ENCODE data around the gene FN3KRP.
"Not testable (repeated sequence)": the region's sequence is repeated elsewhere in the genome, so short reads cannot be mapped to it uniquely, and the experiment has no call there.

Gene FN3KRP

DNA sequence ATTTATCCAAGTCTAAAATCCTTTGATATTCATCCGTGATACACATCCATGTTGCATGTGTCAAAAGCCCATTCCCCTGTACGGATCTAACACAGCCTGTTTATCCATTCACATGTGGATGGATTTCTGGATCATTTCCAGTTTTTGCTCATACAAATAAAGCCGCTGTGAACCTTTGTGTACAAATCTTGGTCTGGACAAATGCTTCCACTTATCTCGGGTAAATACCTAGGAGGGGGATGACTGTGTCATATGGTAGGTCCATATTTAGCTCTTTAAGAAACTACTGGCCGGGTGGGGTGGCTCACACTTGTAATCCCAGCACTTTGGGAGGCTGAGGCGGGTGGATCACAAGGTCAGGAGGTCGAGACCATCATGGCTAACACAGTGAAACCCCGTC is 29.0 kb downstream of the FN3KRP start:
- DNase-seq: peak; percentile 78

GRCh38 chr17:82748756-82749155 is 32.2 kb downstream of the FN3KRP start:
- DNase-seq: no peak

DNA sequence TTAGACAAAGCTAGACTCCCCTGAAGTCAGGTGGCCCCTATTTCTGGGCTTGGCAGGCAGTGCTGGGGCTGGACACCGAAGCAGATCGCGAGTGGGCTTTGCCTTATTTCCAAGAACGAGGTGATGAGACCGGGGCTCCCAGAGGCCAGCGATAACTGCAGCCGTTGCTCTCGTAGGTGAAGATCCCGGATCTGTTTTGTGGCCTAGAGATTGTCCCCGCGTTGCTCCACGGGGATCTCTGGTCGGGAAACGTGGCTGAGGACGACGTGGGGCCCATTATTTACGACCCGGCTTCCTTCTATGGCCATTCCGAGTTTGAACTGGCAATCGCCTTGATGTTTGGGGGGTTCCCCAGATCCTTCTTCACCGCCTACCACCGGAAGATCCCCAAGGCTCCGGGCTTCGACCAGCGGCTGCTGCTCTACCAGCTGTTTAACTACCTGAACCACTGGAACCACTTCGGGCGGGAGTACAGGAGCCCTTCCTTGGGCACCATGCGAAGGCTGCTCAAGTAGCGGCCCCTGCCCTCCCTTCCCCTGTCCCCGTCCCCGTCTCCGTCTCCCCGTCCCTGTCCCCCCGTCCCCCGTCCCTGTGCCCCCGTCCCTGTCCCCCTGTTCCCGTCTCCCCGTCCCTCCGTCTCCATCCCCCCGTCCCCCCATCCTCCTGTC is 33.9 kb downstream of the FN3KRP start:
- DNase-seq: no peak

DNA sequence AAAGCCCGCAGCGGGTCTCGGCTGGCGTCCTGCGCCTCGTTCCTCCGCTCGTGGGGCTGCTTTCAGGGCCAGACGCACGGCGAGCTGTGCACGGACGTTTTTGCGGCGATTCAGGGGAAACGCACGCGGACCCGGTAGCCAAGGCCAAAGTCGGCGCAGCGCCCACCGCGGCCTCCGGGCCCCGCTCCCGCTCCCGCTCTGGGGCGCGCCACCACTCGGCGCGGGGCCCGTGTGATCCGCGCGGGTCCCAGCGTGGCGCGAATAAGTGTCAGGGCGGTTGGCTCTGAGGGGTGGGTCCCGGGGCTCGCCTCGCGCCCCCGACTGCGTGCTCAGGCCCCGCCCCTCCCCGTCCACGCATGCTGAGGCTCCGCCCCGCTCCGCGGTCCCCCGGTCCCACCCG is 34.7 kb downstream of the FN3KRP start:
- no peak for DNase-seq

DNA sequence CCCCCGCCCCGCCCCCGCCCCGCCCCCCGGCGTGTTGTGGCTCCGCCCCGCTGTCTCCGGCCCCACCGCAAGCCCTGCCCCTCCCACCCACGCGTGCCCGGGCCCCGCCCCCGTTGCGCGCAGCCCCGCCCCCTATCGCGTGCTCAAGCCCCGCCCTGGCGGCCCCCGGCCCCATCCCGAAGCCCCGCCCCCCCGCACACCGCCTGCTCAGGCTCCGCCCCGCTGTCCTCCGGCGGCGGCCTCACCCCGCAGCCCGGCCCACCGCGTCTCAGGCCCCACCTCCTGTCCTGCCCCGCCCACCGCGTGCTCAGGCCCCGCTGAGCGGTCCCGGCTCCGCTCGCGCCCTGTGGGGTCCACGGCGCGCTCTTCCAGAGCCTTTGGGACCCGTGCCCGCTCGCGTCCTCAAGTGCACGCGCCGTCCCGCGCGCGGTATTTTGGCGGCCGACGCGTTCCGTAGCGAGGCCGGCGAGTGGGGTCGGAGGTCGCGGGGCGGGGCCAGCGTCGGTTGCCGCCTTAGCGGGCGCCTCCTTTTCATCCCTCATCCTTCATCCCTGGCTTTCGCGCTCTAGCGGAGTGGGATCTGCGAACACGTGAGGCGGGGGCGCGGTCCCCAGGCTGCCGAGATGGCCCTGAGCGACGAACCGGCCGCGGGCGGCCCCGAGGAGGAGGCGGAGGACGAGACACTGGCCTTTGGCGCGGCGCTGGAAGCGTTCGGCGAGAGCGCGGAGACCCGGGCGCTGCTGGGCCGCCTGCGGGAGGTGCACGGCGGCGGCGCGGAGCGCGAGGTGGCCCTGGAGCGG is 35.3 kb downstream of the FN3KRP start, which contains the start of gene TBCD:
Gene TBCD, plus strand, starts transcription at position 495 of the 800 bp plus-strand sequence. Its CDS starts 129 bp downstream, at position 624.
- peak; percentile 85 for DNase-seq

- DNase-seq: no peak
Measured at GRCh38 chr17:82752371-82753200, 36.1 kb downstream of the FN3KRP start.

GRCh38 chr17:82753201-82753464 is 36.6 kb downstream of the FN3KRP start:
- no peak for DNase-seq

DNA sequence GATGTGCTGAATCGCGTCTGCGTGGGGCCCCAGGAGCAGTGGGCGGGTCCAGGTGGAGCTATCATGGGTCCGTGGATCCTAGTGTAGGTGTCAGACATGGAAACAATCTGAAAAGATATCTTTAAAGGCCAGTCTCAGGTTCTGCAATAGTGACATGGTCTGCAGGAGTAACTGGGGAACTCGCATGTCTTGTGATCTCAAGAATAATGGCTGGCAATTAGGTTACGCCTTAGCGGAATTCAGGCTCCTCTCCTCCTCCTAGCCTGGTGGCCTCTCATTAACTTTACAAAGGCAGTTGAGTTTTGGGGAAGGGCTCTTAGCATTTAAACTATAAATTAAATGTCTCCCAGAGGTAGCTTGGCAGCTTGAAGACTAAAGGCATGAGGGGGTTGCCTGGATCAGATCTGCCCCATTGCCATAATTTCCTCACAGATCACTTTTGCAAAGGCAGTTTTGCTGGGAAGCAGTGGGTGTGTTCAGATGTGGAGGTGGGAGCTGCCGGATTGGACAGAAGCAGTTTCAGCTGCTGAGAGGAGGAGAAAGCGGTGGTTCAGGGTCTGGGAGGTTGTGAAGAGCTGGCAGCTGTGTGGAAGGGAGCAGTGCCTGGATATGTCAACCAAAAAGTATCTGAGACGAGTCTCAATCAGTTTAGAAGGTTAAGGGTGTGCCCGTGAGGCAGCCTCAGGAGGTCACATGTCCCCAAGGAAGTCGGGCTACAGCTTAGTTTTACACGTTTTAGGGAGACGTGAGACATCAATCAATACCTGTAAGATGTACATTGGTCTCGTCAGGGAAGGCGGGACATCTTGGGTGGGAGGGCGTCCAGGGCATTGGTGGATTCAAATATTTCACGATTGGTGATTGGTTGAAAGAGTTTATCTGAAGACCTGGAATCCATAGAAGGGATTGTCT is 38.0 kb downstream of the FN3KRP start:
- no peak for DNase-seq

- no peak for DNase-seq
Measured at GRCh38 chr17:82756166-82756565, 39.7 kb downstream of the FN3KRP start.

- no peak for DNase-seq
Measured at GRCh38 chr17:82765371-82765770, 48.9 kb downstream of the FN3KRP start.

- DNase-seq: peak; percentile 51
Measured at GRCh38 chr17:82767041-82767754, 50.7 kb downstream of the FN3KRP start.

DNA sequence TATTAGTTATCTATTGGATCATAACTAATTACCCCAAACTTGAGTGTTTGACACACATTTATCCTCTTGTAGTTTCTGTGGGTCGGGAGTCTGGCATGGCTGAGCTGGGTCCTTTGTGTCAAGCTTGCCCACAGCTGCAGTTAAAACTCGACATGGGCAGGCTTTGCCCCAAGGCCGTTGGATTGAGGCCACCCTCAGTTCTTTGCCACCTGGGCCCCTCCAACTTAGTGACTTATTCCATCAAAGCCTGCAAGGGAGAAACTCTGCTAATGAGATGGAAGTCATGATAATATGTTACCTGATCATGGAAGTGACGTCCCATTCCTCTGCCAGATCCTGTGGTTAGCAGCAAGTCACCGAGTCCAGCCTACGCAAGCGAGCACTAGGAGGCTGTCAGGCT is 52.5 kb downstream of the FN3KRP start:
- no peak for DNase-seq

- DNase-seq: no peak
Measured at GRCh38 chr17:82772026-82772425, 55.5 kb downstream of the FN3KRP start.

DNA sequence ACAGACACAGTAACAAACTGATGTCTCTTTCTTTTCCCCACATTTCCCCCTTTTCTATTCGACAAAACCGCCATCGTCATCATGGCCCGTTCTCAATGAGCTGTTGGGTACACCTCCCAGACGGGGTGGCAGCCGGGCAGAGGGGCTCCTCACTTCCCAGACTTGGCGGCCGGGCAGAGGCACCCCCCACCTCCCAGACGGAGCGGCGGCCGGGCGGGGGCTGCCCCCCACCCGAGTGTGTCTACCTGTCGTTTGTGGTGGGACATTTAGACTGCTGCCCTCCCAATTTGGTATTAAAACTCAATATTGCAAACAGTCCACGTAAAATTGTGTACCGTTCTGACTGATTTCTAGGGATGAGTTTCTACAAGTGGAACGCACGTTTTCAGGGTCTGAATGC is 58.0 kb downstream of the FN3KRP start:
- not testable (repeated sequence) for DNase-seq

GRCh38 chr17:82775001-82775823 is 58.7 kb downstream of the FN3KRP start:
- peak; percentile 34 for DNase-seq

DNA sequence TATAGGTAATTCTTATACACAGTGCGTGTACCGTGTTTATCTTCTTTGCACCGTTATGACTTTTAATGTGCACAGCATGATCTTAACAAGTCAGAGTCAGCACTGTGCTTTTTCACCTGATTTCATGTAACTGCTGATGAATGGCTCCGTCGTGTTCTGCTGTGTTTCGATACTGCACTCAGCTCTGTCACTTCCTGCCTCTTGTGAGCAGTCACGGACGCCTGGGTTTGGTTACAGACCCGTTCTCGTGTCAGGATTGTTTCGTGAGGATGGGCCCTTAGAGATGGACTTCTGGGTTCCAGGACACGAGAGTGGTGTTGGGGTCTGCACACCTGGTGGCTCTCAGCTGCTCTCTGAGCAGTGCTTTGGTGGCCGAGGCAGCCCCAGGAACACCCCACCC is 59.9 kb downstream of the FN3KRP start:
- DNase-seq: no peak
